ENCODE results near the gene OSCP1.

OSCP1 gene

GRCh38 chr1:36419140-36419539, 31.1 kb downstream of the OSCP1 start:
- Histone ChIP-seq H3K9ac (ENCODE audit: low read depth, low read length, poor library complexity, severe bottlenecking) (no peak overlapping the region), H3K27me3 (ENCODE audit: insufficient read depth, low read length, poor library complexity, severe bottlenecking) (no peaks in the 10 kb centered on the region), H3K4me3 (ENCODE audit: low read length, poor library complexity, severe bottlenecking) (no peak overlapping the region), H3F3A (ENCODE audit: low read depth) (no peaks in the 10 kb centered on the region), H3K4me1 (ENCODE audit: insufficient read depth, low read length, poor library complexity, severe bottlenecking) (peaks cover 6% of the 10 kb centered on the region), H3K4me2 (ENCODE audit: low read depth, low read length, poor library complexity, severe bottlenecking) (no peak overlapping the region), H3K79me2 (ENCODE audit: insufficient read depth, low read length) (no peaks in the 10 kb centered on the region), H2AFZ (ENCODE audit: low read length) (no peak overlapping the region), H3K36me3 (ENCODE audit: insufficient read depth, low read length) (no peaks in the 10 kb centered on the region), H3K9me2 (replicated peaks; ENCODE audit: low read depth, low read length) (no peaks in the 10 kb centered on the region), H4K20me1 (ENCODE audit: insufficient read depth, low read length, poor library complexity, severe bottlenecking) (no peaks in the 10 kb centered on the region), H3K9me3 (ENCODE audit: insufficient read depth, low read depth, low read length) (no peaks in the 10 kb centered on the region)
- TF ChIP-seq CTCF (conservative IDR thresholded peaks at IDR 0.05; ENCODE audit: low read length), result no peak
- TF ChIP-seq EZH2phosphoT487 (IDR thresholded peaks at IDR 0.05; ENCODE audit: borderline replicate concordance), result no peak

GRCh38 chr1:36417931-36418330, 32.3 kb downstream of the OSCP1 start:
- H3K79me2 ChIP-seq (ENCODE audit: insufficient read depth, low read length), result no peaks in the 10 kb centered on the region
- H3K9me2 ChIP-seq (replicated peaks; ENCODE audit: low read depth, low read length), result no peaks in the 10 kb centered on the region
- H3K27me3 ChIP-seq (ENCODE audit: insufficient read depth, low read length, poor library complexity, severe bottlenecking), result no peaks in the 10 kb centered on the region
- H3K4me1 ChIP-seq (ENCODE audit: insufficient read depth, low read length, poor library complexity, severe bottlenecking), result peaks cover 6% of the 10 kb centered on the region
- H2AFZ ChIP-seq (ENCODE audit: low read length), result no peak overlapping the region
- no peak overlapping the region for H3K4me2 ChIP-seq (ENCODE audit: low read depth, low read length, poor library complexity, severe bottlenecking)
- TF ChIP-seq EZH2phosphoT487 (IDR thresholded peaks at IDR 0.05; ENCODE audit: borderline replicate concordance) (no peak), CTCF (conservative IDR thresholded peaks at IDR 0.05; ENCODE audit: low read length) (no peak)
- H3F3A ChIP-seq (ENCODE audit: low read depth), result no peaks in the 10 kb centered on the region
- no peak overlapping the region for H3K4me3 ChIP-seq (ENCODE audit: low read length, poor library complexity, severe bottlenecking)
- H3K9me3 ChIP-seq (ENCODE audit: insufficient read depth, low read depth, low read length), result no peaks in the 10 kb centered on the region
- no peaks in the 10 kb centered on the region for H4K20me1 ChIP-seq (ENCODE audit: insufficient read depth, low read length, poor library complexity, severe bottlenecking)
- no peaks in the 10 kb centered on the region for H3K36me3 ChIP-seq (ENCODE audit: insufficient read depth, low read length)
- no peak overlapping the region for H3K9ac ChIP-seq (ENCODE audit: low read depth, low read length, poor library complexity, severe bottlenecking)

GRCh38 chr1:36415661-36416326, 34.5 kb downstream of the OSCP1 start:
- Histone ChIP-seq H3K4me3 (ENCODE audit: low read length, poor library complexity, severe bottlenecking) (no peak overlapping the region), H4K20me1 (ENCODE audit: insufficient read depth, low read length, poor library complexity, severe bottlenecking) (no peaks in the 10 kb centered on the region), H3K4me1 (ENCODE audit: insufficient read depth, low read length, poor library complexity, severe bottlenecking) (peaks cover 12% of the 10 kb centered on the region), H3F3A (ENCODE audit: low read depth) (peaks cover 4% of the 10 kb centered on the region; the same call in 1 of the 2 replicates), H3K27me3 (ENCODE audit: insufficient read depth, low read length, poor library complexity, severe bottlenecking) (no peaks in the 10 kb centered on the region), H3K9me3 (ENCODE audit: insufficient read depth, low read depth, low read length) (no peaks in the 10 kb centered on the region), H2AFZ (ENCODE audit: low read length) (no peak overlapping the region), H3K4me2 (ENCODE audit: low read depth, low read length, poor library complexity, severe bottlenecking) (no peak overlapping the region), H3K36me3 (ENCODE audit: insufficient read depth, low read length) (no peaks in the 10 kb centered on the region), H3K79me2 (ENCODE audit: insufficient read depth, low read length) (no peaks in the 10 kb centered on the region), H3K9me2 (replicated peaks; ENCODE audit: low read depth, low read length) (no peaks in the 10 kb centered on the region), H3K9ac (ENCODE audit: low read depth, low read length, poor library complexity, severe bottlenecking) (no peak overlapping the region)
- TF ChIP-seq EZH2phosphoT487 (IDR thresholded peaks at IDR 0.05; ENCODE audit: borderline replicate concordance), result no peak
- no peak for TF ChIP-seq CTCF (conservative IDR thresholded peaks at IDR 0.05; ENCODE audit: low read length)
